Neural crest cell (in vitro differentiated cells): Measurements from ENCODE around the gene KRT73. TPM values are rescaled to one million over a fixed set of nuclear protein-coding genes. Genes with fewer than 3 reads are reported as not detected.

Experiments used
- DNase-seq: peaks from one replicate; pipeline ENCODE4 v3.0.0; 2021; ENCODE audit warnings: low read depth, mixed read lengths, low spot score
- H3K27ac Mint-ChIP-seq: one replicate; pipeline ENCODE4 v1.8.0; 2021; ENCODE audit warnings: mild to moderate bottlenecking, mixed read lengths; ENCODE audit not compliant: unreplicated experiment
- H3K27me3 Mint-ChIP-seq: 2 replicates; pipeline ENCODE4 v1.8.0; 2021; ENCODE audit warnings: low read depth, mild to moderate bottlenecking, mixed read lengths
- H3K36me3 Mint-ChIP-seq: 2 replicates; pipeline ENCODE4 v1.8.0; 2021; ENCODE audit warnings: low read depth, mild to moderate bottlenecking, mixed read lengths
- H3K4me1 Mint-ChIP-seq: 2 replicates; pipeline ENCODE4 v1.8.0; 2021; ENCODE audit warnings: mixed read lengths
- H3K4me3 Mint-ChIP-seq: one replicate; pipeline ENCODE4 v1.8.0; 2021; ENCODE audit warnings: mild to moderate bottlenecking, mixed read lengths
- H3K9me3 Mint-ChIP-seq: 2 replicates; pipeline ENCODE4 v1.8.0; 2021; ENCODE audit warnings: mixed read lengths
- total RNA-seq: library from RNA; stranded (reverse); gene quantifications from 2 replicates; pipeline ENCODE4 v1.2.1, GENCODE V29; 2021
- TF ChIP-seq, protein P1 (sequence below): fragments of 200-600 bp; sonication (generic); conservative IDR thresholded peaks from 2 replicates; pipeline ENCODE4 v1.5.0; 2021; ENCODE audit warnings: antibody characterized with exemption, mild to moderate bottlenecking

The KRT73 gene
- total RNA-seq, 1 donor from 2014 or later, result not detected

GRCh38 chr12:52605542-52605941 lies 12.8 kb downstream of the KRT73 start:
- no peaks in the 10 kb centered on the region for H3K4me1 Mint-ChIP-seq
- H3K4me3 Mint-ChIP-seq, result no peak overlapping the region
- no peak overlapping the region for H3K27ac Mint-ChIP-seq
- no peaks in the 10 kb centered on the region for H3K36me3 Mint-ChIP-seq
- TF ChIP-seq, protein P1, sequence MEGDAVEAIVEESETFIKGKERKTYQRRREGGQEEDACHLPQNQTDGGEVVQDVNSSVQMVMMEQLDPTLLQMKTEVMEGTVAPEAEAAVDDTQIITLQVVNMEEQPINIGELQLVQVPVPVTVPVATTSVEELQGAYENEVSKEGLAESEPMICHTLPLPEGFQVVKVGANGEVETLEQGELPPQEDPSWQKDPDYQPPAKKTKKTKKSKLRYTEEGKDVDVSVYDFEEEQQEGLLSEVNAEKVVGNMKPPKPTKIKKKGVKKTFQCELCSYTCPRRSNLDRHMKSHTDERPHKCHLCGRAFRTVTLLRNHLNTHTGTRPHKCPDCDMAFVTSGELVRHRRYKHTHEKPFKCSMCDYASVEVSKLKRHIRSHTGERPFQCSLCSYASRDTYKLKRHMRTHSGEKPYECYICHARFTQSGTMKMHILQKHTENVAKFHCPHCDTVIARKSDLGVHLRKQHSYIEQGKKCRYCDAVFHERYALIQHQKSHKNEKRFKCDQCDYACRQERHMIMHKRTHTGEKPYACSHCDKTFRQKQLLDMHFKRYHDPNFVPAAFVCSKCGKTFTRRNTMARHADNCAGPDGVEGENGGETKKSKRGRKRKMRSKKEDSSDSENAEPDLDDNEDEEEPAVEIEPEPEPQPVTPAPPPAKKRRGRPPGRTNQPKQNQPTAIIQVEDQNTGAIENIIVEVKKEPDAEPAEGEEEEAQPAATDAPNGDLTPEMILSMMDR, result no peak
- no peak for DNase-seq
- H3K9me3 Mint-ChIP-seq, result no peaks in the 10 kb centered on the region
- peaks cover 41% of the 10 kb centered on the region for H3K27me3 Mint-ChIP-seq

DNA sequence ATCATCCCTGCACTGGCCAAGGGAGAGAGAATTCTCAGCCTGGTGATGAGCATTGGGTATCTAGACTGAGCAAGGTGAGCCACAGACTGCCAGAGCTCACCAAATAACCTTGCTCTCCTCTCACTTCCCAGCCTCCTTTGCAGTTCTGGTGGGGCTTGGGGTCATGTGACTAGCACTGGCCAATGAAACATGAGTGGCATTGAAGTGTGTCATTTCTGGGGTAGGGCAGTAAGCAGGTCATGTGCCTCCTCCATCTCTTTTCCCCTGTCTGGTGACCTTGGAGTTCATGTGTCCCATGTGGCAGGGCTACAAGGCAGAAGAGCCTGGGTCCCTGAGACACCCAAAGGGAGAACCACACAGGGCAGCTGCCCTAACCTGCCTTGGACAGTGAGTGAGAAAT lies 13.5 kb downstream of the KRT73 start:
- Mint-ChIP-seq H3K4me1 (no peaks in the 10 kb centered on the region), H3K27ac (no peak overlapping the region), H3K27me3 (peaks cover 43% of the 10 kb centered on the region), H3K9me3 (no peaks in the 10 kb centered on the region), H3K4me3 (no peak overlapping the region), H3K36me3 (no peaks in the 10 kb centered on the region)
- DNase-seq, result no peak
- TF ChIP-seq, protein P1, result no peak

- DNase-seq, result no peak
These were observed 15.0 kb downstream of the KRT73 start for GRCh38 chr12:52603314-52603713.

GRCh38 chr12:52602552-52602951 lies 15.8 kb downstream of the KRT73 start:
- no peaks in the 10 kb centered on the region for H3K36me3 Mint-ChIP-seq
- peaks cover 45% of the 10 kb centered on the region for H3K27me3 Mint-ChIP-seq
- no peak overlapping the region for H3K4me3 Mint-ChIP-seq
- no peaks in the 10 kb centered on the region for H3K4me1 Mint-ChIP-seq
- DNase-seq, result no peak
- H3K27ac Mint-ChIP-seq, result no peak overlapping the region
- TF ChIP-seq, protein P1, result no peak
- H3K9me3 Mint-ChIP-seq, result no peaks in the 10 kb centered on the region

More at GRCh38 chr12:52603314-52603713, 15.0 kb downstream of the KRT73 start:
- H3K27me3 Mint-ChIP-seq, result peaks cover 44% of the 10 kb centered on the region
- H3K27ac Mint-ChIP-seq, result no peak overlapping the region
- H3K36me3 Mint-ChIP-seq, result no peaks in the 10 kb centered on the region
- no peaks in the 10 kb centered on the region for H3K9me3 Mint-ChIP-seq
- TF ChIP-seq, protein P1, result no peak
- no peaks in the 10 kb centered on the region for H3K4me1 Mint-ChIP-seq
- no peak overlapping the region for H3K4me3 Mint-ChIP-seq

DNA sequence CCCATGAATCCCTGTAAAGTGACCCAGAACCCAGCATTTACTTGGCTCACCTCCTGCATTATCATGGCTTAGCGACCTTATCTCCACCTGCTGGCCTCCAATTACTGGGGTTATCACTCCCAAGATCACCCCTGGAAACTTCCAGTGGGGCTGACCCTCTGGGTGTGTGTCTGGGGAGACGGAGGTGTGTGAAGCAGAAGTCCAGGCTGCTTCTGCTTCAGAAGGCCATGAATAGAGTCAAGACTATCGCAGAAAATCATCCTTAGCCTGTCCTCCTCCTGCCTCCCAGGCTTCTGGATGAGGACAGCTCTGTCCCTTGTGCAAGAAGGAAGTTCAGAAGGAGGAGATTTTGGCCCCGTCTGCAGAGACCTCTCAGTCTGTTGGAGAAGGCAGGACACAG lies 16.7 kb downstream of the KRT73 start:
- H3K36me3 Mint-ChIP-seq, result no peaks in the 10 kb centered on the region
- no peaks in the 10 kb centered on the region for H3K9me3 Mint-ChIP-seq
- H3K27me3 Mint-ChIP-seq, result peaks cover 42% of the 10 kb centered on the region
- no peaks in the 10 kb centered on the region for H3K4me1 Mint-ChIP-seq
- TF ChIP-seq, protein P1, result no peak
- no peak for DNase-seq
- H3K27ac Mint-ChIP-seq, result no peak overlapping the region
- H3K4me3 Mint-ChIP-seq, result no peak overlapping the region
